ENCODE measurements around the gene CAMSAP1. TPM values are rescaled to one million over a fixed set of nuclear protein-coding genes. Genes with fewer than 3 reads are reported as not detected.
A peak's percentile ranks its signal among the peaks of the same experiment; 100 is the strongest.
"Not testable (repeated sequence)": the region's sequence is repeated elsewhere in the genome, so short reads cannot be mapped to it uniquely, and the experiment has no call there.

Gene CAMSAP1
- total and polyA plus RNA-seq, 2 donors from 2014 or later, result 3.3 to 38.6 TPM

- Histone ChIP-seq H3K4me1 (ENCODE audit: control insufficient read depth in 2 of 3, insufficient read depth in 2 of 3, low read depth in 1 of 3, low read length in 3 of 3) (peaks cover 0 to 2% (median 0%) of the 10 kb centered on the region in 3 donors), H3K36me3 (ENCODE audit: control insufficient read depth in 2 of 3, insufficient read depth in 3 of 3, low read length in 3 of 3) (peaks cover 0 to 53% (median 32%) of the 10 kb centered on the region in 3 donors), H3K9me3 (ENCODE audit: control insufficient read depth in 2 of 3, insufficient read depth in 1 of 3, low read length in 3 of 3) (no peaks in the 10 kb centered on the region), H3K27ac (ENCODE audit: low read depth in 2 of 2, low read length in 2 of 2) (no peak overlapping the region), H3K9ac (ENCODE audit: low read length in 3 of 3) (no peak overlapping the region), H3K4me3 (ENCODE audit: low read length in 3 of 3) (no peak overlapping the region), H3K27me3 (ENCODE audit: control insufficient read depth, insufficient read depth, low read length) (no peaks in the 10 kb centered on the region)
- intact Hi-C loops (cut with DNase I), result no loop called here
- FAIRE-seq (no peak), DNase-seq (peak in 1 of 5 donors; percentile 64)
- TF ChIP-seq, protein P1, sequence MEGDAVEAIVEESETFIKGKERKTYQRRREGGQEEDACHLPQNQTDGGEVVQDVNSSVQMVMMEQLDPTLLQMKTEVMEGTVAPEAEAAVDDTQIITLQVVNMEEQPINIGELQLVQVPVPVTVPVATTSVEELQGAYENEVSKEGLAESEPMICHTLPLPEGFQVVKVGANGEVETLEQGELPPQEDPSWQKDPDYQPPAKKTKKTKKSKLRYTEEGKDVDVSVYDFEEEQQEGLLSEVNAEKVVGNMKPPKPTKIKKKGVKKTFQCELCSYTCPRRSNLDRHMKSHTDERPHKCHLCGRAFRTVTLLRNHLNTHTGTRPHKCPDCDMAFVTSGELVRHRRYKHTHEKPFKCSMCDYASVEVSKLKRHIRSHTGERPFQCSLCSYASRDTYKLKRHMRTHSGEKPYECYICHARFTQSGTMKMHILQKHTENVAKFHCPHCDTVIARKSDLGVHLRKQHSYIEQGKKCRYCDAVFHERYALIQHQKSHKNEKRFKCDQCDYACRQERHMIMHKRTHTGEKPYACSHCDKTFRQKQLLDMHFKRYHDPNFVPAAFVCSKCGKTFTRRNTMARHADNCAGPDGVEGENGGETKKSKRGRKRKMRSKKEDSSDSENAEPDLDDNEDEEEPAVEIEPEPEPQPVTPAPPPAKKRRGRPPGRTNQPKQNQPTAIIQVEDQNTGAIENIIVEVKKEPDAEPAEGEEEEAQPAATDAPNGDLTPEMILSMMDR (IDR thresholded peaks at IDR 0.05; ENCODE audit: borderline replicate concordance, extremely low read depth, insufficient read depth), result no peak
Observed at GRCh38 chr9:135948446-135948845, 41.1 kb upstream of the CAMSAP1 start.

- Histone ChIP-seq H3K27me3 (ENCODE audit: control insufficient read depth, insufficient read depth, low read length) (no peaks in the 10 kb centered on the region), H3K27ac (ENCODE audit: low read depth in 2 of 2, low read length in 2 of 2) (no peak overlapping the region), H3K4me3 (ENCODE audit: low read length in 3 of 3) (no peak overlapping the region), H3K4me1 (ENCODE audit: control insufficient read depth in 2 of 3, insufficient read depth in 2 of 3, low read depth in 1 of 3, low read length in 3 of 3) (peaks cover 0 to 2% (median 0%) of the 10 kb centered on the region in 3 donors), H3K9ac (ENCODE audit: low read length in 3 of 3) (no peak overlapping the region), H3K9me3 (ENCODE audit: control insufficient read depth in 2 of 3, insufficient read depth in 1 of 3, low read length in 3 of 3) (no peaks in the 10 kb centered on the region), H3K36me3 (ENCODE audit: control insufficient read depth in 2 of 3, insufficient read depth in 3 of 3, low read length in 3 of 3) (peaks cover 0 to 48% (median 32%) of the 10 kb centered on the region in 3 donors)
- TF ChIP-seq, protein P1 (IDR thresholded peaks at IDR 0.05; ENCODE audit: borderline replicate concordance, extremely low read depth, insufficient read depth), result no peak
- intact Hi-C loops (cut with DNase I), result no loop called here
- FAIRE-seq (no peak), DNase-seq (no peak)
Observed at GRCh38 chr9:135947582-135947981, 40.2 kb upstream of the CAMSAP1 start.

DNA sequence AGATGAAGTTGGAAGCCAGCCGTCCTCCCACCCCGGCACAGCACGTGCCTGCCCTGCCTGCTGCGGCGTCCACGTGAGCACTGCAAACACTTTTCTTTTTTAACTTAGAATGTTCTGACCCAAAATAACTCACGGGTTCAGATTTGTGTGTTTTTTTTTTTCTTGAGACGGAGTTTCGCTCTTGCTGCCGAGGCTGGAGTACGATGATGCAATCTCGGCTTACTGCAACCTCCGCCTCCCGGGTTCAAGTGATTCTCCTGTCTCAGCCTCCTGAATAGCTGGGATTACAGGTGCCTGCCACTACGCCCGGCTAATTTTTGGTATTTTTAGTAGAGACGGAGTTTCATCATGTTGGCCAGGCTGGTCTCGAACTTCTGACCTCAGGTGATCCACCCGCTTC, 39.8 kb upstream of the CAMSAP1 start:
- FAIRE-seq; H3K4me1 ChIP-seq (ENCODE audit: control insufficient read depth in 2 of 3, insufficient read depth in 2 of 3, low read depth in 1 of 3, low read length in 3 of 3); H3K9ac ChIP-seq (ENCODE audit: low read length in 3 of 3); H3K4me3 ChIP-seq (ENCODE audit: low read length in 3 of 3); intact Hi-C loops (cut with DNase I); DNase-seq; H3K27ac ChIP-seq (ENCODE audit: low read depth in 2 of 2, low read length in 2 of 2); H3K27me3 ChIP-seq (ENCODE audit: control insufficient read depth, insufficient read depth, low read length); H3K9me3 ChIP-seq (ENCODE audit: control insufficient read depth in 2 of 3, insufficient read depth in 1 of 3, low read length in 3 of 3): not testable (repeated sequence)
- H3K36me3 ChIP-seq (ENCODE audit: control insufficient read depth in 2 of 3, insufficient read depth in 3 of 3, low read length in 3 of 3), result peaks cover 0 to 44% (median 28%) of the 10 kb centered on the region in 3 donors

DNA sequence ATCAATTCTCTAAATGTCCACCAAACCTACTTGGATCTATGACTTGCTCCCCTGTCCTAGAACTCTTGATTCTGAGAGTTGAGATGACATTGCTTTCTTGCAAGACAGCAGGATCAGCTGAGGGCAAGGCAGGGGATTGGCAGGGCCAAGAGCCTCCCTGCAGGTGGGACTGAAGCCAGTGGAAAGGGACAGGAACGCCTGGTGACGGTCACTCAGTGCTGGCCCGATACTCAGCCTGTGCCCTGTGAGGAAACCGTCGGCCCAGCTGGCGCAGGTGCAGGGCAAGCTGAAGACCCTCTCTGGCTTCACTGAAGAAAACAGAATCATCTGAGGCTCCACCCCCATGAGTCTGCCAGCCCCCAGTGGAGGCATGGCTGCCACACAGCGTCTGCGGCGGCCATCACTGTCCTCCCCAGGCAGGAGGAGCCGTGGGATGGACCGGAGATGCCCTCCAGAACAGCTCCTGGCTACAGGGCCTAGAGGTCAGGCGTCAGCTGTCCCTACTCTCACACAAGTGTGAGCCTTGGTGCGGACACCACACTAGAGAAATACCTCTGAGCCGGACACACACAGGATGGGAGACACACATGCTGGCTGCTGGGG, 39.1 kb upstream of the CAMSAP1 start:
- no peaks in the 10 kb centered on the region for H3K4me1 ChIP-seq (ENCODE audit: control insufficient read depth in 2 of 3, insufficient read depth in 2 of 3, low read depth in 1 of 3, low read length in 3 of 3)
- H3K9me3 ChIP-seq (ENCODE audit: control insufficient read depth in 2 of 3, insufficient read depth in 1 of 3, low read length in 3 of 3), result no peaks in the 10 kb centered on the region
- FAIRE-seq, result no peak
- intact Hi-C loops (cut with DNase I), result no loop called here
- no peaks in the 10 kb centered on the region for H3K27me3 ChIP-seq (ENCODE audit: control insufficient read depth, insufficient read depth, low read length)
- no peak overlapping the region for H3K4me3 ChIP-seq (ENCODE audit: low read length in 3 of 3)
- no peak for DNase-seq
- no peak overlapping the region for H3K27ac ChIP-seq (ENCODE audit: low read depth in 2 of 2, low read length in 2 of 2)
- H3K36me3 ChIP-seq (ENCODE audit: control insufficient read depth in 2 of 3, insufficient read depth in 3 of 3, low read length in 3 of 3), result peaks cover 0 to 49% (median 26%) of the 10 kb centered on the region in 3 donors
- no peak overlapping the region for H3K9ac ChIP-seq (ENCODE audit: low read length in 3 of 3)
- TF ChIP-seq, protein P1 (IDR thresholded peaks at IDR 0.05; ENCODE audit: borderline replicate concordance, extremely low read depth, insufficient read depth), result no peak
